K562 (cell line): Measurements from ENCODE around the gene CCDC124. TPM values are rescaled to one million over a fixed set of nuclear protein-coding genes. Genes with fewer than 3 reads are reported as not detected.

ENCODE experiments used
- CREBBP ChIP-seq: IDR thresholded peaks from one replicate; pipeline ENCODE4 v1.6.1; 2012; ENCODE audit warnings: low read depth, mild to moderate bottlenecking, control low read depth, inconsistent platforms, low read length
- EP400 ChIP-seq: fragments of 450-650 bp; IDR thresholded peaks from 2 replicates; pipeline ENCODE4 v1.6.1; 2017; ENCODE audit warnings: antibody characterized with exemption, mild to moderate bottlenecking, moderate library complexity
- ETV6 ChIP-seq, 3 experiments: fragments of 150-350 bp in 1 of 3; sonication (generic) in 1 of 3; formaldehyde crosslinking in 1 of 3; IDR thresholded peaks; 2 replicates each; pipeline versions ENCODE4 v1.6.1 to v1.8.0; 2014 to 2022; ENCODE audit warnings: borderline replicate concordance in 2 of 3, low read depth in 2 of 3, antibody characterized with exemption in 1 of 3, low read length in 1 of 3, mild to moderate bottlenecking in 1 of 3, missing genetic modification reagents in 1 of 3
- POLR3G ChIP-seq: IDR thresholded peaks from 2 replicates; pipeline ENCODE4 v1.6.1; 2011; ENCODE audit not compliant: insufficient read length, insufficient replicate concordance; ENCODE audit errors: extremely low read depth
- SPI1 ChIP-seq: IDR thresholded peaks from 2 replicates; pipeline ENCODE4 v1.6.1; 2011; ENCODE audit warnings: low read depth, low read length, control low read depth, borderline replicate concordance
- XRCC4 ChIP-seq: IDR thresholded peaks from one replicate; pipeline ENCODE4 v1.6.1; 2011; ENCODE audit not compliant: insufficient read depth, insufficient read length; ENCODE audit errors: extremely low read depth
- ZNF175 ChIP-seq: fragments of 200-800 bp; sonication (Bioruptor generic); IDR thresholded peaks from 2 replicates; pipeline ENCODE4 v1.6.1; 2016; ENCODE audit warnings: low read depth, mild to moderate bottlenecking, missing genetic modification characterization, missing compliant biosample characterization
- ZNF699 ChIP-seq: fragments of 250-450 bp; sonication (Bioruptor Pico); IDR thresholded peaks from 2 replicates; pipeline ENCODE4 v1.8.0; 2021; ENCODE audit warnings: mild to moderate bottlenecking, moderate library complexity; ENCODE audit not compliant: insufficient replicate concordance
- ZNF740 ChIP-seq, 3 experiments: fragments of 200-800 bp in 1 of 3; sonication (Bioruptor generic) in 1 of 3; sonication (generic) in 1 of 3; formaldehyde crosslinking in 1 of 3; IDR thresholded peaks; 2 replicates each; pipeline versions ENCODE4 v1.6.1 to v1.8.0; 2016 to 2022; ENCODE audit warnings: mild to moderate bottlenecking in 2 of 3, missing compliant biosample characterization in 2 of 3, missing genetic modification characterization in 2 of 3, missing genetic modification reagents in 1 of 3
- polyA plus RNA-seq, 8 experiments: library from polyadenylated mRNA; depleted of rRNA in 4 of 8; stranded (reverse) in 5 of 8; unstranded in 3 of 8; fragments of >200 nt; fragmentation: Nextera tagmentation in 2 of 8; fragmentation: Illumina TruSeq in 1 of 8; extraction: Ambion mirVana in 2 of 8; extraction: Trizol in 1 of 8; gene quantifications; 2 replicates each; pipeline versions ENCODE4 v1.2.1 to v1.2.3, GENCODE V29; 2011 to 2014; ENCODE audit warnings: inconsistent platforms in 1 of 8, missing spikeins in 1 of 8
- total RNA-seq, 7 experiments: library from RNA; depleted of rRNA in 6 of 7; stranded (reverse); fragments of >200 nt in 6 of 7; fragmentation: Illumina TruSeq in 2 of 7; extraction: Trizol in 2 of 7; gene quantifications; 2 replicates each; pipeline versions ENCODE4 v1.2.1 to v1.2.3, GENCODE V29; 2011 to 2021; ENCODE audit warnings: low replicate concordance in 1 of 7
- TF ChIP-seq, protein P1 (sequence below), 3 experiments: fragments of 200-800 bp in 1 of 3; fragments of 250-450 bp in 1 of 3; fragments of 450-650 bp in 1 of 3; sonication (Bioruptor Pico) in 1 of 3; sonication (Bioruptor generic) in 1 of 3; formaldehyde crosslinking in 1 of 3; IDR thresholded peaks; 2 replicates each; pipeline versions ENCODE4 v1.6.1 to v1.8.0; 2016 to 2022; ENCODE audit warnings: mild to moderate bottlenecking in 2 of 3, missing genetic modification characterization in 2 of 3, missing compliant biosample characterization in 1 of 3, moderate library complexity in 1 of 3
- TF ChIP-seq, protein P2 (sequence below): fragments of 450-650 bp; IDR thresholded peaks from 2 replicates; pipeline ENCODE4 v1.6.1; 2018; ENCODE audit not compliant: partially characterized antibody
- TF ChIP-seq, protein P3 (sequence below): sonication (generic); formaldehyde crosslinking; IDR thresholded peaks from 2 replicates; pipeline ENCODE4 v1.8.0; 2022; ENCODE audit warnings: mild to moderate bottlenecking, missing genetic modification reagents, borderline replicate concordance

CCDC124 gene
- total and polyA plus RNA-seq, 9 of the 15 experiments (the other 6 are each of a cell fraction or from before 2014, with no cell fraction given): 5.8 to 234 (median 40.1) TPM

GRCh38 chr19:17985037-17985818, 52.4 kb downstream of the CCDC124 start (continued):
- TF ChIP-seq, protein P1, sequence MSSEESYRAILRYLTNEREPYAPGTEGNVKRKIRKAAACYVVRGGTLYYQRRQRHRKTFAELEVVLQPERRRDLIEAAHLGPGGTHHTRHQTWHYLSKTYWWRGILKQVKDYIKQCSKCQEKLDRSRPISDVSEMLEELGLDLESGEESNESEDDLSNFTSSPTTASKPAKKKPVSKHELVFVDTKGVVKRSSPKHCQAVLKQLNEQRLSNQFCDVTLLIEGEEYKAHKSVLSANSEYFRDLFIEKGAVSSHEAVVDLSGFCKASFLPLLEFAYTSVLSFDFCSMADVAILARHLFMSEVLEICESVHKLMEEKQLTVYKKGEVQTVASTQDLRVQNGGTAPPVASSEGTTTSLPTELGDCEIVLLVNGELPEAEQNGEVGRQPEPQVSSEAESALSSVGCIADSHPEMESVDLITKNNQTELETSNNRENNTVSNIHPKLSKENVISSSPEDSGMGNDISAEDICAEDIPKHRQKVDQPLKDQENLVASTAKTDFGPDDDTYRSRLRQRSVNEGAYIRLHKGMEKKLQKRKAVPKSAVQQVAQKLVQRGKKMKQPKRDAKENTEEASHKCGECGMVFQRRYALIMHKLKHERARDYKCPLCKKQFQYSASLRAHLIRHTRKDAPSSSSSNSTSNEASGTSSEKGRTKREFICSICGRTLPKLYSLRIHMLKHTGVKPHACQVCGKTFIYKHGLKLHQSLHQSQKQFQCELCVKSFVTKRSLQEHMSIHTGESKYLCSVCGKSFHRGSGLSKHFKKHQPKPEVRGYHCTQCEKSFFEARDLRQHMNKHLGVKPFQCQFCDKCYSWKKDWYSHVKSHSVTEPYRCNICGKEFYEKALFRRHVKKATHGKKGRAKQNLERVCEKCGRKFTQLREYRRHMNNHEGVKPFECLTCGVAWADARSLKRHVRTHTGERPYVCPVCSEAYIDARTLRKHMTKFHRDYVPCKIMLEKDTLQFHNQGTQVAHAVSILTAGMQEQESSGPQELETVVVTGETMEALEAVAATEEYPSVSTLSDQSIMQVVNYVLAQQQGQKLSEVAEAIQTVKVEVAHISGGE (CRISPR knock-in tag; IDR thresholded peaks at IDR 0.05): no peak
- TF ChIP-seq, protein P2, sequence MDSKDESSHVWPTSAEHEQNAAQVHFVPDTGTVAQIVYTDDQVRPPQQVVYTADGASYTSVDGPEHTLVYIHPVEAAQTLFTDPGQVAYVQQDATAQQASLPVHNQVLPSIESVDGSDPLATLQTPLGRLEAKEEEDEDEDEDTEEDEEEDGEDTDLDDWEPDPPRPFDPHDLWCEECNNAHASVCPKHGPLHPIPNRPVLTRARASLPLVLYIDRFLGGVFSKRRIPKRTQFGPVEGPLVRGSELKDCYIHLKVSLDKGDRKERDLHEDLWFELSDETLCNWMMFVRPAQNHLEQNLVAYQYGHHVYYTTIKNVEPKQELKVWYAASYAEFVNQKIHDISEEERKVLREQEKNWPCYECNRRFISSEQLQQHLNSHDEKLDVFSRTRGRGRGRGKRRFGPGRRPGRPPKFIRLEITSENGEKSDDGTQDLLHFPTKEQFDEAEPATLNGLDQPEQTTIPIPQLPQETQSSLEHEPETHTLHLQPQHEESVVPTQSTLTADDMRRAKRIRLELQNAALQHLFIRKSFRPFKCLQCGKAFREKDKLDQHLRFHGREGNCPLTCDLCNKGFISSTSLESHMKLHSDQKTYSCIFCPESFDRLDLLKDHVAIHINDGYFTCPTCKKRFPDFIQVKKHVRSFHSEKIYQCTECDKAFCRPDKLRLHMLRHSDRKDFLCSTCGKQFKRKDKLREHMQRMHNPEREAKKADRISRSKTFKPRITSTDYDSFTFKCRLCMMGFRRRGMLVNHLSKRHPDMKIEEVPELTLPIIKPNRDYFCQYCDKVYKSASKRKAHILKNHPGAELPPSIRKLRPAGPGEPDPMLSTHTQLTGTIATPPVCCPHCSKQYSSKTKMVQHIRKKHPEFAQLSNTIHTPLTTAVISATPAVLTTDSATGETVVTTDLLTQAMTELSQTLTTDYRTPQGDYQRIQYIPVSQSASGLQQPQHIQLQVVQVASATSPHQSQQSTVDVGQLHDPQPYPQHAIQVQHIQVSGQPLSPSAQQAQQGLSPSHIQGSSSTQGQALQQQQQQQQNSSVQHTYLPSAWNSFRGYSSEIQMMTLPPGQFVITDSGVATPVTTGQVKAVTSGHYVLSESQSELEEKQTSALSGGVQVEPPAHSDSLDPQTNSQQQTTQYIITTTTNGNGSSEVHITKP: no peak
- TF ChIP-seq ZNF740 (CRISPR knock-in tag; IDR thresholded peaks at IDR 0.05) (peak; percentile 51; the same call in 1 of the 2 replicates), ZNF740 (tag; IDR thresholded peaks at IDR 0.05) (no peak), EP400 (peak; percentile 50; the same call in 1 of the 2 replicates), CREBBP (no peak), ZNF175 (no peak), XRCC4 (no peak), SPI1 (no peak), ZNF699 (CRISPR knock-in tag) (no peak), ETV6 (IDR thresholded peaks at IDR 0.05; ENCODE audit: borderline replicate concordance in 1 of 2, low read depth in 2 of 2, low read length in 1 of 2) (no peak), ETV6 (CRISPR knock-in tag; IDR thresholded peaks at IDR 0.05; ENCODE audit: borderline replicate concordance) (no peak), POLR3G (no peak)
- TF ChIP-seq, protein P3, sequence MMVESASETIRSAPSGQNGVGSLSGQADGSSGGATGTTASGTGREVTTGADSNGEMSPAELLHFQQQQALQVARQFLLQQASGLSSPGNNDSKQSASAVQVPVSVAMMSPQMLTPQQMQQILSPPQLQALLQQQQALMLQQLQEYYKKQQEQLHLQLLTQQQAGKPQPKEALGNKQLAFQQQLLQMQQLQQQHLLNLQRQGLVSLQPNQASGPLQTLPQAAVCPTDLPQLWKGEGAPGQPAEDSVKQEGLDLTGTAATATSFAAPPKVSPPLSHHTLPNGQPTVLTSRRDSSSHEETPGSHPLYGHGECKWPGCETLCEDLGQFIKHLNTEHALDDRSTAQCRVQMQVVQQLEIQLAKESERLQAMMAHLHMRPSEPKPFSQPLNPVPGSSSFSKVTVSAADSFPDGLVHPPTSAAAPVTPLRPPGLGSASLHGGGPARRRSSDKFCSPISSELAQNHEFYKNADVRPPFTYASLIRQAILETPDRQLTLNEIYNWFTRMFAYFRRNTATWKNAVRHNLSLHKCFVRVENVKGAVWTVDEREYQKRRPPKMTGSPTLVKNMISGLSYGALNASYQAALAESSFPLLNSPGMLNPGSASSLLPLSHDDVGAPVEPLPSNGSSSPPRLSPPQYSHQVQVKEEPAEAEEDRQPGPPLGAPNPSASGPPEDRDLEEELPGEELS (CRISPR knock-in tag): no peak
